Upper lobe of left lung (tissue), 6 donors: Measurements from ENCODE around the gene TLR3. TPM values are rescaled to one million over a fixed set of nuclear protein-coding genes. Genes with fewer than 3 reads are reported as not detected.
A peak's percentile ranks its signal among the peaks of the same experiment; 100 is the strongest.

ENCODE experiments used
- ATAC-seq, 2 donors: fragments of 200-7000 bp; cut with Tn5 transposase; one replicate each; pipeline ENCODE4 v1.9.1; 2022; ENCODE audit warnings: mild to moderate bottlenecking in 2 of 2, moderate library complexity in 2 of 2; ENCODE audit not compliant: low FRiP score in 2 of 2
- DNase-seq, 2 donors: peaks; one replicate each; pipeline ENCODE4 v3.0.0-alpha.2; 2019 to 2020
- H3K27ac ChIP-seq, 4 donors: fragments of 200-600 bp; sonication (generic); one replicate each; pipeline ENCODE4 v1.5.1; 2016 to 2019
- H3K27me3 ChIP-seq, 4 donors: fragments of 200-600 bp; sonication (generic); one replicate each; pipeline ENCODE4 v1.5.1; 2017 to 2019
- H3K36me3 ChIP-seq, 4 donors: fragments of 200-600 bp; sonication (generic); one replicate each; pipeline ENCODE4 v1.5.1; 2016 to 2019
- H3K4me1 ChIP-seq, 4 donors: fragments of 200-600 bp; sonication (generic); one replicate each; pipeline ENCODE4 v1.5.1; 2018 to 2019
- H3K4me3 ChIP-seq, 4 donors: fragments of 200-600 bp; sonication (generic); one replicate each; pipeline ENCODE4 v1.5.1; 2017 to 2019; ENCODE audit warnings: mild to moderate bottlenecking in 2 of 4, moderate library complexity in 1 of 4
- H3K9me3 ChIP-seq, 4 donors: fragments of 200-600 bp; sonication (generic); one replicate each; pipeline ENCODE4 v1.5.1; 2018 to 2019
- EP300 ChIP-seq, 4 donors: sonication (generic); formaldehyde crosslinking; IDR thresholded peaks; one replicate each; pipeline ENCODE4 v1.5.1; 2017; ENCODE audit warnings: antibody characterized with exemption in 4 of 4, control low read depth in 2 of 4
- POLR2A ChIP-seq, 4 donors: fragments of 450-650 bp; IDR thresholded peaks; one replicate each; pipeline ENCODE4 v1.5.1; 2016 to 2017; ENCODE audit warnings: antibody characterized with exemption in 4 of 4, mild to moderate bottlenecking in 2 of 4
- POLR2AphosphoS5 ChIP-seq, 2 donors: sonication (generic); formaldehyde crosslinking; IDR thresholded peaks; one replicate each; pipeline ENCODE4 v1.5.1; 2017; ENCODE audit warnings: antibody characterized with exemption in 2 of 2
- WGBS, 2 donors: methylation state at CpG; one replicate each; pipeline ENCODE4 v1.1.5; 2017 to 2018; 5-methylcytosine and 5-hydroxymethylcytosine counted together
- total RNA-seq, 6 donors: library from RNA; depleted of rRNA in 4 of 6; stranded (reverse); fragments of >200 nt in 4 of 6; gene quantifications; one replicate each; pipeline versions ENCODE4 v1.1.0 to v1.2.1, GENCODE V29; 2016 to 2021
- TF ChIP-seq, protein P1 (sequence below), 6 experiments: fragments of 450-650 bp in 4 of 6; fragments of 200-600 bp in 2 of 6; sonication (generic) in 2 of 6; IDR thresholded peaks; one replicate each; pipeline ENCODE4 v1.5.1; 2016 to 2019; ENCODE audit warnings: antibody characterized with exemption in 6 of 6
- donor health status: DM: no; HTN: no; CAD: no; lungs with moderate emphysema.
- donor health status: DM: no; HTN: yes; CAD: no; lungs with severe emphysema.

The TLR3 gene
- total RNA-seq, 6 donors from 2014 or later = 1.9 to 20.0 (median 14.4) TPM

DNA sequence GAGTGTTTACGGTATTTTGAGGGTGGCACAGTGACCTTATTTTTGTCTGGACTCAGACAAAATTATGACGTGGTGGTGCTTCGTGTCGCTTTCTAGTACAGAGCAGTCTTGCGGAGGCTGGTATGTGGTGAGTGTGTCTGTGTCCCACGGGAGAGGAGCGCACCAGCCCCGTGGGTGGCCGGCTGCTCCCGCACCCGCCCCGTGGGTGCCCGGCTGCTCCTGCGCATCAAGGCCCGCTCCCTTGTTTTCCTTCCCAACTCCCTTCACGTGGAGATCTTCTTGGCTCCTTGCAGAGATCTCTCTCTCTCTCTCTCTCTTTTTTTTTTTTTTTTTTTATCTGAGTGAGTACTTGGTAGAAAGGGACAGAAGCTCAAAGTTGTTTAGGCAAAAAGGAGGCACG lies 23.3 kb downstream of the TLR3 start:
- no peak overlapping the region for H3K27ac ChIP-seq
- H3K27me3 ChIP-seq = no peaks in the 10 kb centered on the region
- TF ChIP-seq POLR2AphosphoS5 (IDR thresholded peaks at IDR 0.05) = no peak
- TF ChIP-seq, protein P1, sequence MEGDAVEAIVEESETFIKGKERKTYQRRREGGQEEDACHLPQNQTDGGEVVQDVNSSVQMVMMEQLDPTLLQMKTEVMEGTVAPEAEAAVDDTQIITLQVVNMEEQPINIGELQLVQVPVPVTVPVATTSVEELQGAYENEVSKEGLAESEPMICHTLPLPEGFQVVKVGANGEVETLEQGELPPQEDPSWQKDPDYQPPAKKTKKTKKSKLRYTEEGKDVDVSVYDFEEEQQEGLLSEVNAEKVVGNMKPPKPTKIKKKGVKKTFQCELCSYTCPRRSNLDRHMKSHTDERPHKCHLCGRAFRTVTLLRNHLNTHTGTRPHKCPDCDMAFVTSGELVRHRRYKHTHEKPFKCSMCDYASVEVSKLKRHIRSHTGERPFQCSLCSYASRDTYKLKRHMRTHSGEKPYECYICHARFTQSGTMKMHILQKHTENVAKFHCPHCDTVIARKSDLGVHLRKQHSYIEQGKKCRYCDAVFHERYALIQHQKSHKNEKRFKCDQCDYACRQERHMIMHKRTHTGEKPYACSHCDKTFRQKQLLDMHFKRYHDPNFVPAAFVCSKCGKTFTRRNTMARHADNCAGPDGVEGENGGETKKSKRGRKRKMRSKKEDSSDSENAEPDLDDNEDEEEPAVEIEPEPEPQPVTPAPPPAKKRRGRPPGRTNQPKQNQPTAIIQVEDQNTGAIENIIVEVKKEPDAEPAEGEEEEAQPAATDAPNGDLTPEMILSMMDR (IDR thresholded peaks at IDR 0.05) = no peak
- no peak for TF ChIP-seq POLR2A (IDR thresholded peaks at IDR 0.05)
- no peak for TF ChIP-seq EP300 (IDR thresholded peaks at IDR 0.05)
- no peaks in the 10 kb centered on the region for H3K9me3 ChIP-seq
- WGBS, 2 donors = 91 to 93% methylated on average over 17 of the region's 17 CpGs
- no peaks in the 10 kb centered on the region for H3K36me3 ChIP-seq
- DNase-seq (peak in 1 of 2 donors; percentile 68), ATAC-seq (no peak)
- peaks cover 0 to 2% (median under 1%) of the 10 kb centered on the region in 4 donors for H3K4me1 ChIP-seq
- no peak overlapping the region for H3K4me3 ChIP-seq

DNA sequence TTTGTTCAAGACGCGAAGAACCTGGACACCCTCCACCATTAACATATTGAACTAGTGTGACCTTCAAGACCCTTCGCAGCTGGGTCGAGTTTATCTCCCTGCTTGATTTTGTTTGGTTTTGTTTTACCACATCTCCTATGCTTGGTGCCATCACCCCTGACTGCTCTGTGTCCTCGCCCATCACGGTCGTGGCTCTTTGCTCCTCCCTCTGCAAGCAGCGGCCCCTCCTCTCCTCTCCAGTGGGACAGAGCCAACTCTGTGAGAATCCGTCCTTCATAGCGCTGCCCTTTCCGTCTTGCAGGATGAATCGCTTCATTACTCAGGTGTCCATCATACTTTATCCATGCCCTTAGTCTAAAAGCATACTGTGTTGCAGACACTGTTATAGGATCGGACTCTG lies 26.4 kb downstream of the TLR3 start:
- H3K27me3 ChIP-seq = no peaks in the 10 kb centered on the region
- DNase-seq (no peak), ATAC-seq (no peak)
- no peak overlapping the region for H3K27ac ChIP-seq
- TF ChIP-seq, protein P1 (IDR thresholded peaks at IDR 0.05) = no peak
- no peak for TF ChIP-seq POLR2AphosphoS5 (IDR thresholded peaks at IDR 0.05)
- no peak for TF ChIP-seq EP300 (IDR thresholded peaks at IDR 0.05)
- no peaks in the 10 kb centered on the region for H3K4me1 ChIP-seq
- no peaks in the 10 kb centered on the region for H3K9me3 ChIP-seq
- no peak overlapping the region for H3K4me3 ChIP-seq
- 70 to 72% methylated on average over 13 of the region's 13 CpGs for WGBS, 2 donors
- no peaks in the 10 kb centered on the region for H3K36me3 ChIP-seq

DNA sequence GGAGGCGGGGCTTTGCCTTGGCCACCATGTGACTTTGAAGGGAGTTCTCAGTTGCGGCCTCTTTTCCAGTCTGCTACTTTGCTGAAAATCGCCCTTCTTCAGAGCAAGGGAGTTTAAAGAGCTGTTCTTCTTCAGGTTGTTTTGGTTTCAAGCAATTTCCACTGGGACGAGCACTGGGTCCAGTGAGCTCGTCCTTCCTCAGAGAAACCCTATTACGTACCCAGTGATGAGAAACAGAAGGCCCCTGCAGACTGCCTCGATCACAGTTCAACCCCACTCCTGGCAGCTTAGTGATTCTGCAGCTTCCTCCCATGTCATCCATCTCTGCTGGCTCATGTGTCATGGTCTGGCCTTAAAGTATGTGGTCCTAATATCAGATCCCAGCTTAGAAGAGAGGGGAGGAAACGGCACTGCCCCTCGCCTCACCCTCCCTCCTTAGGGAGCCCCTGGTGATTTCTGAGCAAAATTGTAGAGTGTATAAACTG lies 27.8 kb downstream of the TLR3 start:
- ATAC-seq = peak in 1 of 2 donors; percentile 21
- no peak for TF ChIP-seq EP300 (IDR thresholded peaks at IDR 0.05)
- TF ChIP-seq POLR2AphosphoS5 (IDR thresholded peaks at IDR 0.05) = no peak
- TF ChIP-seq, protein P1 (IDR thresholded peaks at IDR 0.05) = no peak
- TF ChIP-seq POLR2A (IDR thresholded peaks at IDR 0.05) = no peak
- no peaks in the 10 kb centered on the region for H3K27me3 ChIP-seq
- H3K9me3 ChIP-seq = no peaks in the 10 kb centered on the region
- H3K27ac ChIP-seq = no peak overlapping the region
- no peaks in the 10 kb centered on the region for H3K36me3 ChIP-seq
- H3K4me1 ChIP-seq = no peaks in the 10 kb centered on the region
- no peak for DNase-seq
- 84 to 92% methylated on average over 9 of the region's 9 CpGs for WGBS, 2 donors
- H3K4me3 ChIP-seq = no peak overlapping the region

DNA sequence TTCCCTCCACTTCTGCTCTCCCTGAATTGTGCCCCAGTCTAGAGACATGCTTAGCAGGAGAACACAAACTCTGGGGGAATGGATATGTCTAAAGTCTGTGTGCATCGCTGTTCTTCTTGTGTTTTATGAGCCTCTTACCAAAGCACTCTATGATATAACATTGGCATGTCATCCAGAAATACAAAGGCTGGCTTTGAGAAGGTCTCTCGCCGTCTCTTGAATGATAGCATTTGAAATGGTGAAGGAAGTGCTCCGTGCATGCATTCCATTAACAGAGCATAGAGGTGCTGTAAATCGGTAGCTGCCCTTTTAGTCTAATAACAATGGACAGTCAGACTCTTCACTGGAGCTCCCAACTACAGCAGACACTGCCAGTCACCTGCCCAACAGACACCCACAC lies 28.4 kb downstream of the TLR3 start:
- ATAC-seq (no peak), DNase-seq (no peak)
- TF ChIP-seq, protein P1 (IDR thresholded peaks at IDR 0.05) = no peak
- no peak for TF ChIP-seq POLR2AphosphoS5 (IDR thresholded peaks at IDR 0.05)
- TF ChIP-seq EP300 (IDR thresholded peaks at IDR 0.05) = no peak
- no peak for TF ChIP-seq POLR2A (IDR thresholded peaks at IDR 0.05)
- Histone ChIP-seq H3K4me1 (no peaks in the 10 kb centered on the region), H3K9me3 (no peaks in the 10 kb centered on the region), H3K27ac (no peak overlapping the region), H3K36me3 (no peaks in the 10 kb centered on the region), H3K27me3 (no peaks in the 10 kb centered on the region), H3K4me3 (no peak overlapping the region)
- 81 to 99% methylated on average over 5 of the region's 5 CpGs for WGBS, 2 donors

DNA sequence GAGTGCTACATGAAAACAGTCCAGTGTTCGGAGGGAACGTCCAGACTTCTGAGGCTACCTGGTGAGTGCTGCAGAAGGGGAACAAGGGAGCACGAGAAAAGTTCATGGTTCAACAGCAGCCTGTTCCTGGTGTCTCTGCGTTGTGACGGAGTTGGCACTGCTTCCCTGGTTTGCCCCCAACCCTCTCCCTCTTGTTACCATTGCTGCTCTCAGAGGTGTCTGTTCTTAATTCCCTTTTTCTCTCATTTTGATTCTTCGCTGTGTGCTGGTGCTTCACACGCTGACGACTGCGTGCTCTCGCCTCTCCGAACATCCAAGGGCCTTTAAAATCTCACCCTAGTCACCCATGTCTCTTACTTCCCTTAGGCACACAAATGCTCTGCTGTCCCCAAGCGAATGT lies 34.0 kb downstream of the TLR3 start:
- H3K9me3 ChIP-seq = no peaks in the 10 kb centered on the region
- no peak overlapping the region for H3K27ac ChIP-seq
- no peak for TF ChIP-seq EP300 (IDR thresholded peaks at IDR 0.05)
- no peak for TF ChIP-seq POLR2AphosphoS5 (IDR thresholded peaks at IDR 0.05)
- TF ChIP-seq, protein P1 (IDR thresholded peaks at IDR 0.05) = no peak
- TF ChIP-seq POLR2A (IDR thresholded peaks at IDR 0.05) = no peak
- peaks cover 9 to 23% (median 11%) of the 10 kb centered on the region in 4 donors for H3K4me1 ChIP-seq
- H3K27me3 ChIP-seq = peaks cover 0 to 10% (median 7%) of the 10 kb centered on the region in 4 donors
- ATAC-seq = no peak
- H3K4me3 ChIP-seq = no peak overlapping the region
- H3K36me3 ChIP-seq = no peaks in the 10 kb centered on the region
- 93 to 96% methylated on average over 12 of the region's 12 CpGs for WGBS, 2 donors
- no peak for DNase-seq
